Activated T-cell treated with anti-CD3 and anti-CD28 coated beads for 48 hours (primary cell): Measurements from ENCODE around the gene TBL1X.
"Not testable (repeated sequence)": the region's sequence is repeated elsewhere in the genome, so short reads cannot be mapped to it uniquely, and the experiment has no call there.

Experiments
- DNase-seq: peaks from one replicate; pipeline ENCODE4 v3.0.0-alpha.2; 2020; ENCODE audit warnings: low read depth

The TBL1X gene

GRCh38 chrX:9459186-9459748 lies 5.6 kb upstream of the TBL1X start:
- DNase-seq = no peak

- no peak for DNase-seq
These were observed 3.8 kb upstream of the TBL1X start for GRCh38 chrX:9461087-9461486.

GRCh38 chrX:9462456-9462855 lies 2.4 kb upstream of the TBL1X start:
- no peak for DNase-seq

- no peak for DNase-seq
These were observed 694 bp downstream of the TBL1X start for GRCh38 chrX:9465380-9466123.

GRCh38 chrX:9466124-9466495 lies 1.3 kb downstream of the TBL1X start:
- no peak for DNase-seq

- no peak for DNase-seq
These were observed 1.9 kb downstream of the TBL1X start for GRCh38 chrX:9466736-9467135.

GRCh38 chrX:9467146-9467545 lies 2.3 kb downstream of the TBL1X start:
- no peak for DNase-seq

GRCh38 chrX:9467751-9468150 lies 2.9 kb downstream of the TBL1X start:
- DNase-seq = no peak

GRCh38 chrX:9471571-9471985 lies 6.7 kb downstream of the TBL1X start:
- DNase-seq = no peak

GRCh38 chrX:9473708-9474107 lies 8.8 kb downstream of the TBL1X start:
- DNase-seq = no peak

GRCh38 chrX:9475417-9475816 lies 10.6 kb downstream of the TBL1X start:
- not testable (repeated sequence) for DNase-seq

- no peak for DNase-seq
These were observed 11.1 kb downstream of the TBL1X start for GRCh38 chrX:9475984-9476383.

GRCh38 chrX:9476810-9477575 lies 12.1 kb downstream of the TBL1X start:
- DNase-seq = no peak

- no peak for DNase-seq
These were observed 17.6 kb downstream of the TBL1X start for GRCh38 chrX:9482408-9482807.

GRCh38 chrX:9482837-9483236 lies 18.0 kb downstream of the TBL1X start:
- no peak for DNase-seq

GRCh38 chrX:9483376-9483775 lies 18.5 kb downstream of the TBL1X start:
- DNase-seq = no peak

GRCh38 chrX:9486786-9487387 lies 22.0 kb downstream of the TBL1X start:
- no peak for DNase-seq

- no peak for DNase-seq
These were observed 23.7 kb downstream of the TBL1X start for GRCh38 chrX:9488586-9488985.

GRCh38 chrX:9489234-9489633 lies 24.4 kb downstream of the TBL1X start:
- no peak for DNase-seq

- no peak for DNase-seq
These were observed 28.0 kb downstream of the TBL1X start for GRCh38 chrX:9492901-9493300.

- DNase-seq = no peak
These were observed 29.1 kb downstream of the TBL1X start for GRCh38 chrX:9493936-9494335.

GRCh38 chrX:9494771-9495170 lies 29.9 kb downstream of the TBL1X start:
- no peak for DNase-seq

GRCh38 chrX:9495496-9495895 lies 30.6 kb downstream of the TBL1X start:
- no peak for DNase-seq
